GM12891 (cell line): ENCODE results near the gene ACTN4.

ENCODE experiments used
- POLR2A ChIP-seq: IDR thresholded peaks from 2 replicates; pipeline ENCODE4 v1.6.1; 2011; ENCODE audit warnings: low read depth, low read length, control low read depth
- POLR2AphosphoS5 ChIP-seq: IDR thresholded peaks from 2 replicates; pipeline ENCODE4 v1.6.1; 2011; ENCODE audit warnings: low read depth, low read length, control low read depth
- SPI1 ChIP-seq: IDR thresholded peaks from 2 replicates; pipeline ENCODE4 v1.6.1; 2011; ENCODE audit warnings: low read depth, low read length, control low read depth
- TAF1 ChIP-seq: IDR thresholded peaks from 2 replicates; pipeline ENCODE4 v1.6.1; 2011; ENCODE audit warnings: low read depth, low read length, control low read depth

DNA sequence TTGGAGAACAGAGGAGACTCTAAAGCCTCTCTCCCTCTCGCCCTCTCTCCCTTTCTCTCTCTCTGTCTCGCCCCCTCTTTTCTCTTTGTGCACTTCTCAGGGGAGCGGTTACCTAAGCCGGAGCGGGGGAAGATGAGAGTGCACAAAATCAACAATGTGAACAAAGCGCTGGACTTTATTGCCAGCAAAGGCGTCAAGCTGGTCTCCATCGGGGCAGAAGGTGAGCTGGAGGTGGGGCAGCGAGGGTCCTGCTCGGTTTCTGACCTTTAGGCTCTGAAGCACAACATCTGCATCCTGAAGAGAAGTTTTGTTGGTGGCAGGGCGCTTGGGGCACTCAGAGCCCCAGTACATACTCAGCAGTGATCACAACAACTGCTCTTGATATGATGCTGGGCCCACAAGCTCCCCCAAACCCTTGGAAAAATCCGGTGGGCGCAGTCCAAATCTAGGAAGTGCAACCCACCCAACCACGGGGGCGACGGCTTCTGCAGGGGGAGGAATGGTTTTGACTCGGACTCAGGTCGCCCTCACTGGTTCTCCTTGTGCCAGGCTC, 53.5 kb downstream of the ACTN4 start:
- TF ChIP-seq TAF1: no peak
- TF ChIP-seq POLR2A: no peak
- TF ChIP-seq SPI1: no peak
- no peak for TF ChIP-seq POLR2AphosphoS5
